ENCODE measurements around the gene C1orf159.
"Not testable (repeated sequence)": the region's sequence is repeated elsewhere in the genome, so short reads cannot be mapped to it uniquely, and the experiment has no call there.

The C1orf159 gene

DNA sequence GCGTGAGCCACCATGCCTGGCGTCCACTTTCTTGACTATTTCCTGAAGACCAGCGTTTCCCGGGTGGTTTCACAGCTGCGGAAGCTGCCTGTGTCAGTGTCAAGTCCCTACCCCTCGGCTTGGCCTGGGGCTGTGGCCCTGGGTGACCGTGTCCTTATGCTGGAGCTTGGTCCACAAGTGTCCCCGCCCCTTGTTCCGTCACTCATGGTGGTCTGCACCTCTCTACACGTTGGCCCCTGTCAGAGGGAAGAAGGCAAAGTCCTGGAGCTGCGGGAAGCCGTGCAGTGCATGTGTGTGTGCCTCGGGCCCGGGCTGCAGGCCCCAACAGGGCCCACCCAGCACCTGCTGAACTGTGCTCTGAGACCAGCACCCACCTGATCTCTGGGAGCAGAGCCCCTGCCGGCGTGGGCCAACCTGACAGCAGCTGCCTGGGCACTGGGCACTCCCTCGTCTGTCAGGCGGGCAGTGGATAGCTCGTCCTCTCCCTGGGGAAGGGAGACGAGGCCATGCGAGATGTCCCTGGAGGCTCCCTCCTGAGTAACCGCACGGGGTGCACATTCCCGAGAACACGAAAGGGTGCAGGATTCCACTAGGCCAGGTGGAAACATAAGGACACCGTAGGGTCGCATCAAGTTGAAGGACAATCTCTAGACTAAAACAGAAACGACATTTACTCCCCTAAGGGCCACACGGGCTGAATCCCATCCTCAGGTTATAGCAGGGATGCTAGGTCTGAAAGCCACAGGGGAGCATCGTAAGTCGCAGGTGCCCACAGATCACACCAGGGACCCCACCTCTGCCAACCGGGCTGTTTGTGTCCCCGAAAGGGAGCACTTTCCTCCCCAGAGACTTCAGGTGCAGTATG lies 2.4 kb upstream of the C1orf159 start:
- no peak for DNase-seq (ENCODE audit: low read depth in 2 of 2)

DNA sequence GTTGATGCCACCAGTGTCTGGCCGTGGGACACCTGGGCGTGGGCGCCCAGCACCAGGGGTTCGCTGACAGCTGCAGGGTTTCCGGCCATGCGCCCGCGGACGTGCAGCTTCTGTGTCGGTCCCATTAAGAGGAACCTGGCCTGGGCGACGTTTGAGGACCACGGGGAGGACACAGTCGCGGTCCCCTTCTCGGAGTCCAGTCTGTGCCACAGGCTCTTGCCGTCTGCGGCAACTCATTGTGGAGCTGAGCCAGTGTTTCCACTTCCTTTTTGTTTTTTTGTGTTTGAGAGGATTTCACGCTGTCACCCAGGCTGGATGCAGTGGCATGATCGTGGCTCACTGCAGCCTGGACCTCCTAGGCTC lies 1.6 kb upstream of the C1orf159 start:
- no peak for DNase-seq (ENCODE audit: low read depth in 2 of 2)

DNA sequence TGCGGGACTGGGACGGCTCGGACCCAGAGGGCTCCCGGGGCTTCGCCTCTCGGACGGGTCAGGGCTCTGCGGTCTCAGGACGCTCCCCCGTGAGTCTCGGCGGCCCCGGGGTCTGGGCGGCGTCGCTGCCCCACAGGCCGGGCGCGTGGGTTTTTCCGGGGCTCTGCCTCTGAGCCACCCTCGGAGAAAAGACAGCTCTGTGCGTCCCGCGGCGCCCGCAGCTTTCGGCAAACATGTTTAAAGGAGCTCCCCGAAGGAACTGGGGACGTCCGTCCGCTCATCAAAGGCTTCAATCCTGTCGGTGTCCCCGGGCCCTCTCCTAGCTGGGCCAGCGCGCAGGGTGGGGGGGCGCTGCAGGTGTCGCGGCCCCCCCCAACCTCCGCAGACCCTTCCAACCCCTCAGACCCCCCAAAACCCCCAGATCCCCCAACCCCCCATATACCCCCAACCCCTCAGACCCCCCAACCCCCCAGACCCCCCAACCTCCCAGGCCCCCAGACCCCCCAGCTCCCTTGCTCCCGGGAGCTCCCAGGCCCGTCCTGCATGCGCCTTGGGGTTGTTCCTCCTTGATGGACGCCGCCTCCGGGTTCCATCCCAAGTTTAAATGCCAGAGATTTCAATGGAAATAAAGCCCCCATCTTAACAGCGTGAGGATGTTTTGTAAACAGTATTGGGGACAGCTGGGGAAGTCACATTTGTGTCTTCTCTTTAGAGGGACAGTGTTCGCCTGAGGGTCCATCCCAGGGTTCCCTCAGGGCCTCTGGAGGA lies 996 bp upstream of the C1orf159 start:
- DNase-seq (ENCODE audit: low read depth in 2 of 2) = no peak

DNA sequence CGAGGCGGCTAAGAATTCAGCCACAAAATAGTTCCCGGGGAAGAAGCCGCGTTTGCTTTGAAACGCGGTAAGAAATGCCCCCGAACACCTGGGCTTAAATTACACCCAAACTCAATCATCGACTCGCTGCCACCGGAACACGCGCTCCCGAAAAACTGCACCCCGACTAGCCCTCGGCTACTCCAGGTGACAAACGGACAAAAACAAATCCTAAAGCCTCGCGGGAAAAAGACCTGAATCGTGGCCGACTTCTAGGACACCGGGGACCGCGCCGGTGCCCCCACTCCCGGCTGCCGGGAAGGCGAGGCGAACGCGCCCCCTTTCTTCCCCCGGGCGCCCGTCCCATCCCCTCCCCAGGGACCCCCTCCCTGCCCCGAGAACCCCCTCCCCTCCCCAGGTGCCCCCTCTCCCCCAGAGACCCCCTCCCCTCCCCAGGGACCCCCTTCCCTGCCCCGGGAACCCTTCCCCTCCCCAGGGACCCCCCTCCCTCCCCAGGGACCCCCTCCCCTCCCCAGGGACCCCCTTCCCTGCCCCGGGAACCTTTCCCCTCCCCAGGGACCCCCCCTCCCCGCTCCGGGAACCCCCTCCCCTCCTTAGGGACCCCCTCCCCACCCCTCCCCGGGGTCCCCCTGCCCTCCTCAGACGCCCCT lies 628 bp downstream of the C1orf159 start:
- DNase-seq (ENCODE audit: low read depth in 2 of 2) = no peak

DNA sequence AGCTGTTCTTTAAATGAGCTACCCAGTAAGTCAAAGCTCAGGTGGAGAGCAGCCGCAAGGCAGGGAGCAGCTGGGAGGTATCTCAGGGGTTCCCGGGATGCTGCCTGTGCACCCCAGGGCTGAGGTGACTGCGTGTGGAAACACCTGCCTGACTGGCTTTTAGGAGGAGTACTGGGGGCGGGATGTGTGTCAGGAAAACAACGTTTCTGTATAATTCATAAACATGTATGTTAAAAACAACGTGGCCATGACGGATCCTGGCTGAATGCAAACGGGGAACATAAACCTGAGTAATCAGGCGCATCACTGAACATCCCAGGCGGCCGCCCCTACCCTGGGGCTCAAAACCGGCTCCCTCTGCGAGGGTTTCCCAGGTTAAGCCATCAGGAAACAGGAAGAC lies 1.5 kb downstream of the C1orf159 start:
- DNase-seq (ENCODE audit: low read depth in 2 of 2) = no peak

DNA sequence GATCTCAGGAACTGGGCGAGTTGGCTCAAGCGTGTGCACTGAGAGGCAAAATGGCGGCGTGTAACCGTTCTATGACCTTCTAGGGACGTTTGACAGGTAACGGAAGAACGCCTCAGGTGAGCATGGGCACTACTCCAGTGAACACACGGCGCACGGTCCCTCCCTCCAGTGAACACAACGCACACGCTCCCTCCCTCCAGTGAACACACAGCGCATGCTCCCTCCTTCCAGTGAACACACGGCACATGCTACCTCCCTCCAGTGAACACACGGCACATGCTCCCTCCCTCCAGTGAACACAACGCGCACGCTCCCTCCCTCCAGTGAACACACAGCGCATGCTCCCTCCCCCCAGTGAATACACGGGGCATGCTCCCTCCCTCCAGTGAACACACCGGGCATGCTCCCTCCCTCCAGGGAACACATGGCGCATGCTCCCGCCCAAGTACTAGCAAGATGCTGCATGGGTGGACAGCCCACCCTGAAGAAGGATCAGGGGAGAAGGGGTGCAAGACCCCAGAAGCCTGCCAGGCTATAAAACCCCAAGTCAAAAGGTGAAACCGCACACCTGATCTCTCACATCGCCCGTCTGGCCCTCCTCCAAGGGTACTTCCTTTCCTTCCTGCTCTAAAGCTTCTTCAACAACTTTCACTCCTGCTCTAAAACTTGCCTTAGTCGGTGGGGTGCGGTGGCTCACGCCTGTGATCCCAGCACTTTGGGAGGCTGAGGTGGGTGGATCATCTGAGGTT lies 3.5 kb downstream of the C1orf159 start:
- DNase-seq (ENCODE audit: low read depth in 2 of 2) = no peak

DNA sequence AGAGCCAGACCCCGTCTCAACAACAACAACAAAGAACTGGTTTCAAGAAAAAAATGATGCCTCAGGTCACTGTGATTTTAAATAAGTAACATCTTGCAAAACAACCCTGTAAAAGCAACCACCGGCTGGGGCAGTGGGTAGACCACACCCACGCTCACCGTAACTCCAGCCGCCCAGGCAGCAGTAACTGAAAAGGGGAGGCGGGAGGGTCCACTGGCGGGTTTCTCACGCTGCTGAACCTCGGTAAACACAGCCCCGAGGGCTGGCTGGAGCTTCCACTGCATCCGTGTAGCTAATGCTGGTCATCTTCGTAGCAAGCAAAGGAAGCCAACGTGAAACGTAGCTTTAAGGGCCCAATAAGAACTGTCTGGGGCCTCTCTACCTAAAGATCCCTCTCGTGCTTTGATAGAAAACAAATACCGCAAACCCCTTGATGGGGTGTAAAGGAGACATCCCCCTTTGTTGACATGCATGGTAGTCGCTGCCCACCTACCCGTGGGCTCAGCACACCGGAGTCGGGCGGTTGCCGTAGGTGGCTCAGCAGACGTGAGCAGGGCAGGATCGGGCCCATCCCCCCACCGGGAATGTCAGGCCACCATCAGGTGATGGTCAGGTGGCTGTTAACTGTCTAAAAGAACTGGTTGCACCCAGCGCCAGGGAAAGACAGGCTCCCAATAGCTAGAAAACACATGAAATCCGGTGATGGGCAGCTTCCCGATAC lies 4.2 kb downstream of the C1orf159 start:
- DNase-seq (ENCODE audit: low read depth in 2 of 2) = no peak

DNA sequence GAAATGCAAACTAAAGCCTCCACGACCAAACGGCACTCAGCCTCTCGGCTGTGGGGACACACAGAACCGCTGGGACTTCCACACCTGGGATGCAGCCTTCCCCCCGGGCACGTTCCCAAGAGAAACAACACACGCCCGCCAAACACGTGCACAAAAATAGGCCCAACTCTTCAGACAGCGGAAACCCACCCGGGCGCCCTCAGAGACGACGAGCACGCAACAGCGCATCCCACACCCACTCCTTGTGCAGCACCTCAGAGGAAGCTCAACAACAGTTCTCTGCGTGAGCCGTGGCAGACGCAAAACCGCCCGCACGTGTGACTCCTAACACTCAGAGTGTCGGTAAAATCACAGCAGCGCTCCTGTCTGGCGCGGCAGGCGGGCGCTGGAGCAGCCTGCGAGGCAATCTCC lies 5.3 kb downstream of the C1orf159 start:
- DNase-seq (ENCODE audit: low read depth in 2 of 2) = no peak

DNA sequence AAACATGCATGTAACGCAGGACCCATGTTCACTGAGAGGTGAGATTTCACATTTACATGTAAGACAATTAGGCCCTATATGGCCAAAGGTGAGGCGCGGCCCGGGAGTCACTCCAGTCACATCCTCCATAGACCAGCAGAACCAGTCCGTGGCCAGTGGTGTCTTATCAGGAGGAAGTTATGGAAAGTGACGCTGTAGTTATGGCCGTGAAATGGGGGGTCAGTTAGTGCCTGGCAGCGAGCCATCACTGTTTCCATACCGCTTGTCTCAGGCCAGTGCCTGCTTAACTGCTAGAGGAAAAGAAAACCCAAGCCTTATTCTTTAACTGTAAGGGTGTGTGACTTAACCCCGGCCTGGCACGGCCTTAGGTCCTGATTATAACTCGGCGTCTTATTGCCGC lies 6.1 kb downstream of the C1orf159 start:
- no peak for DNase-seq (ENCODE audit: low read depth in 2 of 2)

DNA sequence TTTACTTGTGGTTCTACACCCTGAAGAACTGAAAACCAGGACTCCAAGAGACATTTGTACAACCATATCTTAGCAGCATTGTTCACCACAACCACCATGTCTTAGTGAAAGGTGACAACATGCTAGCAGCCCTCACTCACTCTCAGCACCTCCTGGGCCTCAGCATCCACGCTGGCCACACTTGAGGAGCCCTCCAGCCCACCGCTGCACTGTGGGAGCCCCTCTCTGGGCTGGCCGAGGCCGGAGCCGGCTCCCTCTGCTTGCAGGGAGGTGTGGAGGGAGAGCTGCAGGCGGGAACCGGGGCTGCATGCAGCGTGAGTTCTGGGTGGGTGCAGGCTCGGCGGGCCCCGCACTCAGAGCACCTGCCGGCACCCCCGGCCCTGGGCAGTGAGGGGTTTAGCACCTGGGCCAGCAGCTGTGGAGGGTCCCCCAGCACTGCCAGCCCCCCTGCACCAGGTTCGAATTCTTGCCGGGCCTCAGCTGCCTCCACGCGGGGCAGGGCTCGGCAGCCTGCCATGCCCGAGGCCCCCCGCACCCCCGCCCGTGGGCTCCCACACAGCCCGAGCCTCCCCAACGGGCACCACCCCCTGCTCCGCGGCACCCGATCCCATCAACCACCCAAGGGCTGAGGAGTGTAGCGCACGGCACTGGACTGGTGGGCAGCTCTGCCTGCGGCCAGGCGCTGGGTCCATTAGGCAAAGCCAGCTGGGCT lies 9.2 kb downstream of the C1orf159 start:
- no peak for DNase-seq (ENCODE audit: low read depth in 2 of 2)

DNA sequence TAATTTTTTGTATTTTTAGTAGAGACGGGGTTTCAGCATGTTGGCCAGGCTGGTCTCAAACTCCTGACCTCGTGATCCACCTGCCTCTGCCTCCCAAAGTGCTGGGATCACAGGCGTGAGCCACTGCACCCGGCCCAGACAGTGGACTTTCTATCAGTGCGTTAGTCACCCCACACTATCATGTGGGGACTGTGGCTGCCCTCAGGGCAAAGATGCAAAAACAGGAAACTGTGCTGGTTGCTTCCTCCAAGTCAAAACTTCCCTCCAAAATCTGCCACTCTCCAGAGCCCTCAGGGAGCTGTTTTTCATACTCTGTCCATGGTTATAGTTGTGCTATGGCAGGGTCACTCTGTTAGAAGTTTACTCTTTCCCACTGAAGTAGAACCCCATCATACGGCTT lies 11.7 kb downstream of the C1orf159 start:
- DNase-seq (ENCODE audit: low read depth in 2 of 2) = not testable (repeated sequence)

DNA sequence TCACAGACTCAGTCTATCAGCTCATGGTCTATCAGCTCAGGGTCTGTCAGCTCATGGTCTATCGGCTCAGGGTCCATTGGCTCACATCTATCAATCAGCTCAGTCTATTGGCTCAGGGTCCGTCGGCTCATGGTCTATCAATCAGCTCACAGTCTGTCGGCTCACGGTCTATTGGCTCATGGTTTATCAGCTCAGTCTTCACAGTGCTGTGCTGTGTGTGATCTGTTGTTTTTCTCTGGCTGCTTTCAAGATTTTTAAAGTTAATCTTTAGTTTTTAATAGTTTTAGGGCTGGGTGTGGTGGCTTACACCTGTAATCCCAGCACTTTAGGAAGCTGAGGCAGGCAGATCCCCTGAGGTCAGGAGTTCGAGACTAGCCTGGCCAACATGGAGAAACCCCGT lies 14.4 kb downstream of the C1orf159 start:
- no peak for DNase-seq (ENCODE audit: low read depth in 2 of 2)

DNA sequence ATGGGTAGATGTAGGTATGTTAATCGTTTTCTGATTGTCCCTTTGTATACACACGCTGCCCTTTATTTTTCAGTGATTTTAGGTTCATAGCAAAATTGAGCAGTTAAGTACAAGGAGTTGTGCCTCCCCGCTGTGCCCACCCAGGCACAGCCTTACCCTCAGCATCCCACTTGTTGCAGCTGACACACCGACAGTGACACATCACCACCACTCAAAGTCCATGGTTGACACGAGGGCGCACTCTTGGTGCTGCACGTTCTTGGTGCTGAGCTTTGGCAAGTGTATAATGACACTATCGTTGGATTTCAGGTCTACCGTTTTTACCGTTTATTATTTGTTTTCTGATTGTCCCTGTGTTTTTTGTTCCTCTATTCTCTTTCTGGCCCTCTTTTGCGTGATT lies 15.6 kb downstream of the C1orf159 start:
- DNase-seq (ENCODE audit: low read depth in 2 of 2) = no peak

DNA sequence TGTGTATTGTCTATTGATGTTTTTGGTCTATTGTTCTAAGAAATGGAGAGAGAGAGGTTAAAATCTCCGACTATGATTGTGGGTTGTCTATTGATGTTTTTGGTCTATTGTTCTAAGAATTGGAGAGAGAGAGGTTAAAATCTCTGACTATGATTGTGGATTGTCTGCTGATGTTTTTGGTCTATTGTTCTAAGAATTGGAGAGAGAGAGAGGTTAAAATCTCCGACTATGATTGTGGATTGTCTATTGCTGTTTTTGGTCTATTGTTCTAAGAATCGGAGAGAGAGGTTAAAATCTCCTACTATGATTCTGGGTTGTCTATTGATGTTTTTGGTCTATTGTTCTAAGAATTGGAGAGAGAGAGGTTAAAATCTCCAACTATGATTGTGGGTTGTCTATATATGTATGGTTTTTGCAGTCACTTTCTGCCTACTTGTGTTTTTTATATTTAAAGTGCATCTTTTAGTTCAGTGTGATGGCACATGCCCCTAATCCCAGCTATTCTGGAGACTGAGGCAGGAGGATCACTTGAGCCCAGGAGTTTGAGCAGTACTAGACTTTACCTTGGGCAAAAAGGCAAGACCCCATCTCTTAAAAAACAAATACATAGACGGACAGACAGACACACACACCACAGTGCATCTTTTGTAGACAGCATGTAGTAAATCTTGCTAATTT lies 16.2 kb downstream of the C1orf159 start:
- no peak for DNase-seq (ENCODE audit: low read depth in 2 of 2)

DNA sequence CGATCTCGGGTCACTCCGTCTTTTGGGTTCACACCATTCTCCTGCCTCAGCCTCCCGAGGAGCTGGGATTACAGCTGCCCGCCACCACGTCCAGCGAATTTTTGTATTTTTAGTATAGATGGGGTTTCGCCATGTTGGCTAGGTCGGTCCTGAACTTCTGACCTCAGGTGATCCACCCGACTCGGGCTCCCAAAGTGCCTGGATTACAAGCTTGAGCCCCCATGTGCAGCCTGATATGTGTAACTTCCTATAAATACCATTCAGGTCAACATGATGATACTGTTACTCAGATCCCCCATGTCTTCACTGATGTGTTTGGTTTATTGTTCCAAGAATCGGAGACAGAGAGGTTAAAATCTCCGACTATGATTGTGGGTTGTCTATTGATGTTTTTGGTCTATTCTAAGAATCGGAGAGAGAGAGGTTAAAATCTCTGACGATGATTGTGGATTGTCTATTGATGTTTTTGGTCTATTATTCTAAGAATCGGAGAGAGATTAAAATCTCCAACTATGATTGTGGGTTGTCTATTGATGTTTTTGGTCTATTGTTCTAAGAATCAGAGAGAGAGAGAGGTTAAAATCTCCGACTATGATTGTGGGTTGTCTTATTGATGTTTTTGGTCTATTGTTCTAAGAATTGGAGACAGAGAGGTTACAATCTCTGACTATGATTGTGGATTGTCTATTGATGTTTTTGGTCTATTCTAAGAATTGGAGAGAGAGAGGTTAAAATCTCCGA lies 17.0 kb downstream of the C1orf159 start:
- DNase-seq (ENCODE audit: low read depth in 2 of 2) = no peak

DNA sequence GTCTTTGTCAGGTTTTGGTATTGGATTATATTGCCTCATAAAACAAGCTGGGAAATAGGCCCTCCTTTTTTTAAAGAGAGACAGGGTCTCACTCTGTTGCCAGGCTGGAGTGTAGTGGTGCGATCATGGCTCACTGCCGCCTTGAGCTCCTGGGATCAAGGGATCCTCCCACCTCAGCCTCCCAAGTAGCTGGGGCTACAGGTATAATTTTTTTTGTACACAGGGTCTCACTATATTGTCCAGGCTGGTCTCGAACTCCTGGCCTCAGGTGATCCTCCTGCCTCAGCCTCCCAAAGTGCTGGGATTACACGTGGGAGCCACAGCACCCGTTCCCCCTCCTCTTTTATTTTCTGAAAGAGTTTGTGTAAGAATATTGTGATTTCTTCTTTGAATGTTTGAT lies 19.8 kb downstream of the C1orf159 start:
- not testable (repeated sequence) for DNase-seq (ENCODE audit: low read depth in 2 of 2)

DNA sequence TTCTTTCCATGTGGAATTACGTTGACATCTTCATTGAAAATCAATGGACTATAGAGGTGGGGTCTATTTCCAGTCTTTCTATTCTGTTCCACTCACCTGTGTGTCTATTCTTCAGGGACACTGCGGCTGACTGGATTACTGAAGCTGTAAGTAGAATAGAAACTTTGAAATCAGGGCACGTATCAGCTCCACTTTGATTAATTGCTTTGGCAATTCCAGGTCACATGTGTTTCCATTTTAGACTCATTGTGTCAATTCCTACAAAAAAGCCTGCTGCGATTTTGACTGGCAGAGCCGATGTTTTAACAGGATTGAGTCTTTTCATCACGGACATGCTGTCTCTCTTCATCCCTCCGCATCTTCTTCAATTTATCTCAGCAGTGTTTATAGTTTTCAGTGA lies 20.9 kb downstream of the C1orf159 start:
- no peak for DNase-seq (ENCODE audit: low read depth in 2 of 2)

DNA sequence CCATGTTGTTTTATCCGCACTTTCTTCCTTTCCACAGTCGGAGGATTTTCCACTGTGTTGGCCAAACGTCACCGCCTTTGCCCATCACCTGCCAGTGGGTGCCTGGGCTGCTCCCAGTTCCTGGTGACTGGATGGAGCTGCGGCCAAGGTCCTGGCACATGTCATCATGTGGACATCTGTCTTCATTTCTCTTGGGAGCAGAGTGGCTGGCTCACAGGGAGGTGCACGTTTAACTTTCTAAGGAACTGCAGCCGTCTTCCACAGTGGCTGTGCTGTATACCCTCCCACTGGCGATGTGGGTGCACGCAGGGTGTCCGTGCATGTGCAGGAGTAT lies 22.3 kb downstream of the C1orf159 start:
- DNase-seq (ENCODE audit: low read depth in 2 of 2) = no peak

DNA sequence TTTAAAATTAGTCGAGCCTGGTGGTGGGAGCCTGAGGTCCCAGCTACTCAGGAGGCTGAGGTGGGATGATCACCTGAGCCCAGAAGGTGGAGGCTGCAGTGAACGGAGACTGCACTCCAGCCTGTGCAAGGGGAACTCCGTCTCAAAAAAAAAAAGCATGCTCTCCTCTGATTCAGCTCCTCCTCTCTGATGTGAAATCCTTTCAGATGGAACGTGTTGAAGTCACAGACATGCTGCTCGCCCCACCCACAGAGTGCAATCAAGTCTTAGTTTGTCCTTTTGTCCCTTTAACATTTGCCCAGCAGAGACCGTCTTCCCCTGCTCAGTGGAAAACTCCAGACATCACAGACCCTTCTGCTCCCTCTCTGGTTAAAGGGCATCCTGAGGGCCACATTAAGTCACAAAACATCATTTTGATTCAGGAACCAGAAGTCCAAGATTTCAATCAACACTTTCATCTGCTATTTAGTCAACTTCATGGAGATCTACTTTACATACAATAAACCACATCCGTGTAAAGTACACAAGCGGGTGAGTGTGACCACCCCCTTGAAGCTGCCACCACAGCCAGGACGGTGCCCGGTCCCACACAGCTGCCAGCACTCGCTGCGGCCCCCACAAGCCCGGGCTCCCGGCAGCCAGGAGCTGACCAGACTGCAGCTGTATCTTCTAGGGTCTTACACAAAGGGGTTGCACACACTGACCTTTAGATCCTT lies 22.8 kb downstream of the C1orf159 start:
- DNase-seq (ENCODE audit: low read depth in 2 of 2) = no peak
